H9 (cell line): ENCODE measurements around the gene LRRC26. TPM values are rescaled to one million over a fixed set of nuclear protein-coding genes. Genes with fewer than 3 reads are reported as not detected.

Experiments used
- DNase-seq: peaks from one replicate; pipeline ENCODE4 v3.0.0-alpha.2; 2017
- H2AFZ ChIP-seq: one replicate; pipeline ENCODE4 v1.6.1; 2013; ENCODE audit warnings: mild to moderate bottlenecking, low read length, control low read depth, moderate library complexity
- H2AK5ac ChIP-seq: 2 replicates; pipeline ENCODE4 v1.6.1; 2013; ENCODE audit warnings: low read length, control low read depth, mixed read lengths; ENCODE audit not compliant: insufficient read length
- H2BK120ac ChIP-seq: one replicate; pipeline ENCODE4 v1.6.1; 2013; ENCODE audit warnings: low read depth, mild to moderate bottlenecking, low read length, control low read depth, inconsistent platforms; ENCODE audit not compliant: poor library complexity, severe bottlenecking
- H2BK12ac ChIP-seq: 2 replicates; pipeline ENCODE4 v1.6.1; 2013; ENCODE audit warnings: low read length, control low read depth, mixed read lengths, low read depth; ENCODE audit not compliant: insufficient read length
- H2BK15ac ChIP-seq: 2 replicates; pipeline ENCODE4 v1.6.1; 2013; ENCODE audit warnings: low read depth, low read length, control low read depth
- H2BK20ac ChIP-seq: one replicate; pipeline ENCODE4 v1.6.1; 2013; ENCODE audit warnings: low read depth, mild to moderate bottlenecking, low read length, control low read depth, inconsistent platforms; ENCODE audit not compliant: poor library complexity, severe bottlenecking
- H2BK5ac ChIP-seq: 2 replicates; pipeline ENCODE4 v1.6.1; 2013; ENCODE audit warnings: low read length, control low read depth, mixed read lengths; ENCODE audit not compliant: insufficient read length
- H3K14ac ChIP-seq: 2 replicates; pipeline ENCODE4 v1.6.1; 2013; ENCODE audit warnings: low read length, control low read depth; ENCODE audit not compliant: insufficient read depth
- H3K18ac ChIP-seq: 2 replicates; pipeline ENCODE4 v1.6.1; 2013; ENCODE audit warnings: low read depth, mild to moderate bottlenecking, mixed read lengths, low read length, control low read depth; ENCODE audit not compliant: insufficient read length
- H3K23ac ChIP-seq: 2 replicates; pipeline ENCODE4 v1.6.1; 2013; ENCODE audit warnings: low read length, control low read depth, mixed read lengths, low read depth; ENCODE audit not compliant: insufficient read length
- H3K23me2 ChIP-seq: 2 replicates; pipeline ENCODE4 v1.6.1; 2013; ENCODE audit warnings: low read depth, mild to moderate bottlenecking, mixed read lengths, low read length, control low read depth; ENCODE audit not compliant: insufficient read length, poor library complexity, severe bottlenecking
- H3K27ac ChIP-seq: 2 replicates; pipeline ENCODE4 v1.5.1; 2013; ENCODE audit warnings: low read length, control low read depth, mixed read lengths, low read depth; ENCODE audit not compliant: insufficient read length
- H3K27me3 ChIP-seq: 2 replicates; pipeline ENCODE4 v1.6.1; 2013; ENCODE audit warnings: low read length, control low read depth, inconsistent platforms; ENCODE audit not compliant: insufficient read depth
- H3K4ac ChIP-seq: 2 replicates; pipeline ENCODE4 v1.6.1; 2013; ENCODE audit warnings: low read depth, mild to moderate bottlenecking, control low read depth, inconsistent platforms, low read length, moderate library complexity
- H3K4me1 ChIP-seq: 2 replicates; pipeline ENCODE4 v1.6.1; 2013; ENCODE audit warnings: low read length, control low read depth, inconsistent platforms; ENCODE audit not compliant: insufficient read depth
- H3K4me2 ChIP-seq: 2 replicates; pipeline ENCODE4 v1.6.1; 2013; ENCODE audit warnings: low read length, control low read depth, mixed read lengths; ENCODE audit not compliant: insufficient read length, insufficient read depth
- H3K56ac ChIP-seq: 2 replicates; pipeline ENCODE4 v1.6.1; 2013; ENCODE audit warnings: low read depth, mild to moderate bottlenecking, mixed read lengths, low read length, control low read depth; ENCODE audit not compliant: insufficient read length
- H3K79me1 ChIP-seq: 2 replicates; pipeline ENCODE4 v1.6.1; 2013; ENCODE audit warnings: low read depth, mild to moderate bottlenecking, moderate library complexity, low read length, control low read depth, inconsistent platforms; ENCODE audit not compliant: insufficient read depth, poor library complexity, severe bottlenecking
- H3K79me2 ChIP-seq: 2 replicates; pipeline ENCODE4 v1.6.1; 2013; ENCODE audit warnings: low read length, control low read depth, inconsistent platforms; ENCODE audit not compliant: insufficient read depth
- H3K9ac ChIP-seq: 2 replicates; pipeline ENCODE4 v1.6.1; 2013; ENCODE audit warnings: low read length, control low read depth, mixed read lengths; ENCODE audit not compliant: insufficient read length; ENCODE audit errors: extremely low read depth
- H3K9me3 ChIP-seq: one replicate; pipeline ENCODE4 v1.6.1; 2013; ENCODE audit warnings: low read depth, low read length, inconsistent platforms; ENCODE audit not compliant: control insufficient read depth
- H3T11ph ChIP-seq: one replicate; pipeline ENCODE4 v1.6.1; 2013; ENCODE audit warnings: mild to moderate bottlenecking, low read length, control low read depth, inconsistent platforms
- H4K20me1 ChIP-seq: one replicate; pipeline ENCODE4 v1.6.1; 2013; ENCODE audit not compliant: control insufficient read depth, insufficient read length, insufficient read depth
- H4K5ac ChIP-seq: 2 replicates; pipeline ENCODE4 v1.6.1; 2013; ENCODE audit warnings: low read depth, mild to moderate bottlenecking, mixed read lengths, low read length, control low read depth; ENCODE audit not compliant: insufficient read length
- H4K8ac ChIP-seq: replicated peaks from 2 replicates; pipeline ENCODE4 v1.6.1; 2013; ENCODE audit warnings: low read length, control low read depth, mixed read lengths, low read depth; ENCODE audit not compliant: insufficient read length
- H4K91ac ChIP-seq: 2 replicates; pipeline ENCODE4 v1.6.1; 2013; ENCODE audit warnings: low read depth, mild to moderate bottlenecking, moderate library complexity, mixed read lengths, low read length, control low read depth; ENCODE audit not compliant: insufficient read length
- H3K27ac Mint-ChIP-seq, 3 experiments: 2 replicates in 2 of 3; 3 replicates in 1 of 3; pipeline ENCODE4 v1.8.0; 2020 to 2021; ENCODE audit warnings: mixed read lengths in 3 of 3, mild to moderate bottlenecking in 1 of 3, moderate library complexity in 1 of 3
- H3K27me3 Mint-ChIP-seq: 2 replicates; pipeline ENCODE4 v1.8.0; 2021; ENCODE audit warnings: low read depth, mild to moderate bottlenecking, moderate library complexity, mixed read lengths
- H3K36me3 Mint-ChIP-seq, 3 experiments: 2 replicates in 2 of 3; 3 replicates in 1 of 3; pipeline ENCODE4 v1.8.0; 2020 to 2021; ENCODE audit warnings: low read depth in 3 of 3, mixed read lengths in 3 of 3; ENCODE audit not compliant: insufficient read depth in 1 of 3
- H3K4me1 Mint-ChIP-seq, 2 experiments: 2 replicates each; pipeline ENCODE4 v1.8.0; 2020; ENCODE audit warnings: mixed read lengths in 2 of 2
- H3K4me3 Mint-ChIP-seq, 2 experiments: 2 replicates in 1 of 2; 3 replicates in 1 of 2; pipeline ENCODE4 v1.8.0; 2020 to 2021; ENCODE audit warnings: mild to moderate bottlenecking in 2 of 2, mixed read lengths in 2 of 2, moderate library complexity in 1 of 2
- H3K9me3 Mint-ChIP-seq, 2 experiments: 2 replicates in 1 of 2; 3 replicates in 1 of 2; pipeline ENCODE4 v1.8.0; 2020; ENCODE audit warnings: mild to moderate bottlenecking in 2 of 2, mixed read lengths in 2 of 2, moderate library complexity in 1 of 2
- WGBS: extraction: QIAGEN DNeasy Blood & Tissue Kit; methylation state at CpG from one replicate; pipeline ENCODE4 v1.1.7; 2013; ENCODE audit warnings: missing lambda C conversion rate, low lambda C conversion rate, mixed read lengths; ENCODE audit not compliant: insufficient read length; ENCODE audit errors: extremely low coverage; 5-methylcytosine and 5-hydroxymethylcytosine counted together
- total RNA-seq: library from RNA; stranded (reverse); gene quantifications from 2 replicates; pipeline ENCODE4 v1.2.1, GENCODE V29; 2021
- TF ChIP-seq, protein P1 (sequence below): fragments of 200-600 bp; sonication (generic); conservative IDR thresholded peaks from 3 replicates; pipeline ENCODE4 v1.8.0; 2021; ENCODE audit warnings: antibody characterized with exemption, mild to moderate bottlenecking

LRRC26 gene
- total RNA-seq, 1 experiment from 2014 or later = 0.96 TPM

DNA sequence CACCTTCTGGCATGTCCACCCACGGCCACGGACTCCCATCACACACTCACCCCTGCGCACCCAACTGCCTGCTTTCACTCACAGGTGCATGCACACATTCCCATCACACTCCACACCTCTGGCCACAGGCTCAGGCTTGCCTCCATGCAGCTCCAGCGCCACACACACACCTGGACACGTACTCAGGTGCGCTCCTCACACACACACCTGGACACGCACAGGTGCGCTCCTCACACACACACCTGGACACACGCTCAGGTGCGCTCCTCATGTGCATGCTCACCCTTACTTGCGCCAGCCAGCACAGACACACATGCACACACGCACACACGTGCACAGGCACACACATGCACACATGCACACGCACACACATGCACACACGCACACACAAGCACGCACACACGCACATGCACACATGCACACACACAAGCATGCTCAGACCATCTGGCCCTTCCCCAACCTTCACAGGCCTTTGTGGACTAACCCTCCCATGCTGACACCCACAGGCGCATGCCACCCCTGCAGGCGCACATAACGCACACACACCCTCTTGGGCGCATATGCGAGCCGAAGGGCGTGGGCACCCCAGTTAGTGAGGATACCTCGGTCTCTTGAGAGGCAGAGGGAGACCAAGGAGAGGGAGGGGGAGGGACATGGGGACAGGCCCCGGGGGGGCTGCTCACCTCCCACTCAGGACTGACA is 22.6 kb downstream of the LRRC26 start:
- no peak for DNase-seq
- H2AFZ ChIP-seq = no peak overlapping the region
- H3K9ac ChIP-seq = no peak overlapping the region
- H3K9me3 ChIP-seq = no peaks in the 10 kb centered on the region
- H2BK120ac ChIP-seq = no peak overlapping the region
- H2BK15ac ChIP-seq = no peak overlapping the region
- peaks cover 50% of the 10 kb centered on the region for H3K27me3 Mint-ChIP-seq
- no peak overlapping the region for H3K56ac ChIP-seq
- H3K4ac ChIP-seq = no peak overlapping the region
- no peak overlapping the region for H3T11ph ChIP-seq
- H3K79me1 ChIP-seq = no peaks in the 10 kb centered on the region
- TF ChIP-seq, protein P1, sequence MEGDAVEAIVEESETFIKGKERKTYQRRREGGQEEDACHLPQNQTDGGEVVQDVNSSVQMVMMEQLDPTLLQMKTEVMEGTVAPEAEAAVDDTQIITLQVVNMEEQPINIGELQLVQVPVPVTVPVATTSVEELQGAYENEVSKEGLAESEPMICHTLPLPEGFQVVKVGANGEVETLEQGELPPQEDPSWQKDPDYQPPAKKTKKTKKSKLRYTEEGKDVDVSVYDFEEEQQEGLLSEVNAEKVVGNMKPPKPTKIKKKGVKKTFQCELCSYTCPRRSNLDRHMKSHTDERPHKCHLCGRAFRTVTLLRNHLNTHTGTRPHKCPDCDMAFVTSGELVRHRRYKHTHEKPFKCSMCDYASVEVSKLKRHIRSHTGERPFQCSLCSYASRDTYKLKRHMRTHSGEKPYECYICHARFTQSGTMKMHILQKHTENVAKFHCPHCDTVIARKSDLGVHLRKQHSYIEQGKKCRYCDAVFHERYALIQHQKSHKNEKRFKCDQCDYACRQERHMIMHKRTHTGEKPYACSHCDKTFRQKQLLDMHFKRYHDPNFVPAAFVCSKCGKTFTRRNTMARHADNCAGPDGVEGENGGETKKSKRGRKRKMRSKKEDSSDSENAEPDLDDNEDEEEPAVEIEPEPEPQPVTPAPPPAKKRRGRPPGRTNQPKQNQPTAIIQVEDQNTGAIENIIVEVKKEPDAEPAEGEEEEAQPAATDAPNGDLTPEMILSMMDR = no peak
- H4K20me1 ChIP-seq = no peaks in the 10 kb centered on the region
- no peaks in the 10 kb centered on the region; the same call in 1 of the 2 replicates for H3K27me3 ChIP-seq
- H3K23ac ChIP-seq = no peak overlapping the region
- peak overlapping the region in 1 of 2 experiments; percentile 16; a peak in 1 of 5 replicates for H3K4me3 Mint-ChIP-seq
- no peak overlapping the region for H3K18ac ChIP-seq
- no peaks in the 10 kb centered on the region for H3K79me2 ChIP-seq
- no peak overlapping the region for H3K14ac ChIP-seq
- no peaks in the 10 kb centered on the region; a peak in 2 of 5 replicates for H3K9me3 Mint-ChIP-seq
- H2BK20ac ChIP-seq = no peak overlapping the region
- H3K27ac ChIP-seq = no peak overlapping the region
- no peak overlapping the region for H3K4me2 ChIP-seq
- no peaks in the 10 kb centered on the region for H3K23me2 ChIP-seq
- no peak overlapping the region for H2AK5ac ChIP-seq
- no peak overlapping the region for H4K91ac ChIP-seq
- H4K5ac ChIP-seq = no peak overlapping the region
- no peak overlapping the region for H4K8ac ChIP-seq
- no peaks in the 10 kb centered on the region for H3K36me3 Mint-ChIP-seq
- peaks cover 0 to 11% of the 10 kb centered on the region in 2 experiments; a peak in 2 of 4 replicates for H3K4me1 Mint-ChIP-seq
- WGBS = no CpG with 5 or more reads among the region's 26 CpGs
- H2BK5ac ChIP-seq = no peak overlapping the region
- no peaks in the 10 kb centered on the region; the same call in 1 of the 2 replicates for H3K4me1 ChIP-seq
- no peak overlapping the region for H2BK12ac ChIP-seq
- H3K27ac Mint-ChIP-seq = peak overlapping the region in 1 of 3 experiments; percentile 12; a peak in 2 of 7 replicates
